CD14-positive monocyte (primary cell): ENCODE data around the gene MPRIP. TPM values are rescaled to one million over a fixed set of nuclear protein-coding genes. Genes with fewer than 3 reads are reported as not detected.
A peak's percentile ranks its signal among the peaks of the same experiment; 100 is the strongest.

ENCODE experiments used
- DNase-seq, 3 donors: peaks; one replicate each; pipeline ENCODE4 v3.0.0-alpha.2; 2011 to 2022
- H2AFZ ChIP-seq: 2 replicates; pipeline ENCODE4 v1.6.0; 2012; ENCODE audit warnings: mild to moderate bottlenecking, low read depth, low read length, inconsistent platforms; ENCODE audit not compliant: insufficient read depth, poor library complexity, severe bottlenecking
- H3K27ac ChIP-seq, 2 donors: 1 replicate in 1 of 2; 2 replicates in 1 of 2; pipeline ENCODE4 v1.5.1; 2012 to 2013; ENCODE audit warnings: low read length in 2 of 2, control low read depth in 1 of 2, inconsistent platforms in 1 of 2, low read depth in 1 of 2, mild to moderate bottlenecking in 1 of 2
- H3K27me3 ChIP-seq, 2 donors: one replicate each; pipeline versions ENCODE4 v1.6.0 to v1.6.1; 2011 to 2013; ENCODE audit warnings: low read length in 2 of 2; ENCODE audit not compliant: control insufficient read depth in 2 of 2, insufficient read depth in 2 of 2
- H3K36me3 ChIP-seq, 2 donors: replicated peaks in 1 of 2; 1 replicate in 1 of 2; 2 replicates in 1 of 2; pipeline versions ENCODE4 v1.5.1 to v1.6.1; 2012 to 2013; ENCODE audit warnings: low read length in 2 of 2, control low read depth in 1 of 2, inconsistent platforms in 1 of 2, mild to moderate bottlenecking in 1 of 2; ENCODE audit not compliant: insufficient read depth in 2 of 2, control insufficient read depth in 1 of 2
- H3K4me1 ChIP-seq, 2 donors: 1 replicate in 1 of 2; 2 replicates in 1 of 2; pipeline versions ENCODE4 v1.5.1 to v1.6.1; 2012 to 2013; ENCODE audit warnings: low read length in 2 of 2, control low read depth in 1 of 2, inconsistent platforms in 1 of 2, mild to moderate bottlenecking in 1 of 2, moderate library complexity in 1 of 2; ENCODE audit not compliant: insufficient read depth in 2 of 2, control insufficient read depth in 1 of 2
- H3K4me2 ChIP-seq: replicated peaks from 2 replicates; pipeline ENCODE3; 2012; ENCODE audit warnings: low read length, moderate library complexity, mild to moderate bottlenecking; ENCODE audit not compliant: poor library complexity, severe bottlenecking; ENCODE audit errors: extremely low read depth
- H3K4me3 ChIP-seq, 3 experiments: fragments of 200-600 bp in 1 of 3; sonication (generic) in 1 of 3; replicated peaks in 1 of 3; 1 replicate in 2 of 3; 2 replicates in 1 of 3; pipeline ENCODE4 v1.5.1; 2011 to 2013; ENCODE audit warnings: low read length in 3 of 3, mild to moderate bottlenecking in 3 of 3, control low read depth in 2 of 3, low read depth in 2 of 3, inconsistent platforms in 1 of 3, moderate library complexity in 1 of 3
- H3K79me2 ChIP-seq: 2 replicates; pipeline ENCODE4 v1.6.0; 2012; ENCODE audit warnings: mild to moderate bottlenecking, control low read depth, inconsistent platforms, low read length, moderate library complexity; ENCODE audit not compliant: insufficient read depth
- H3K9ac ChIP-seq: 2 replicates; pipeline ENCODE4 v1.6.0; 2017; ENCODE audit warnings: low read length, mild to moderate bottlenecking; ENCODE audit not compliant: insufficient read depth, poor library complexity, severe bottlenecking
- H3K9me3 ChIP-seq, 2 donors: replicated peaks in 1 of 2; 1 replicate in 1 of 2; 2 replicates in 1 of 2; pipeline versions ENCODE4 v1.5.1 to v1.6.1; 2012 to 2013; ENCODE audit warnings: low read length in 2 of 2, control low read depth in 1 of 2; ENCODE audit not compliant: control insufficient read depth in 1 of 2, insufficient read depth in 1 of 2
- H4K20me1 ChIP-seq: 2 replicates; pipeline ENCODE4 v1.6.0; 2012; ENCODE audit warnings: mild to moderate bottlenecking, low read length, control low read depth, moderate library complexity; ENCODE audit not compliant: insufficient read depth
- H3K27ac Mint-ChIP-seq, 7 donors: one replicate each; pipeline ENCODE4 v1.8.0; 2020; ENCODE audit warnings: mild to moderate bottlenecking in 7 of 7, mixed read lengths in 7 of 7, moderate library complexity in 6 of 7, inconsistent platforms in 2 of 7
- H3K27me3 Mint-ChIP-seq, 3 donors: one replicate each; pipeline ENCODE4 v1.8.0; 2021 to 2022; ENCODE audit warnings: low read depth in 3 of 3, mild to moderate bottlenecking in 3 of 3, mixed read lengths in 3 of 3, moderate library complexity in 3 of 3, inconsistent platforms in 1 of 3
- H3K36me3 Mint-ChIP-seq, 2 donors: one replicate each; pipeline ENCODE4 v1.8.0; 2020; ENCODE audit warnings: mixed read lengths in 2 of 2, inconsistent platforms in 1 of 2, mild to moderate bottlenecking in 1 of 2
- H3K4me1 Mint-ChIP-seq: one replicate; pipeline ENCODE4 v1.8.0; 2020; ENCODE audit warnings: mild to moderate bottlenecking, mixed read lengths
- H3K4me3 Mint-ChIP-seq, 2 donors: one replicate each; pipeline ENCODE4 v1.8.0; 2020; ENCODE audit warnings: mild to moderate bottlenecking in 2 of 2, mixed read lengths in 2 of 2, moderate library complexity in 1 of 2
- H3K9me3 Mint-ChIP-seq, 7 donors: one replicate each; pipeline ENCODE4 v1.8.0; 2020 to 2022; ENCODE audit warnings: mixed read lengths in 7 of 7, mild to moderate bottlenecking in 6 of 7, moderate library complexity in 6 of 7, inconsistent platforms in 2 of 7
- WGBS: methylation state at CpG from one replicate; pipeline ENCODE4 v1.1.5; 2013; ENCODE audit warnings: missing lambda C conversion rate; ENCODE audit not compliant: insufficient coverage; 5-methylcytosine and 5-hydroxymethylcytosine counted together
- intact Hi-C, 2 donors: fragments of 100-400 bp; cut with micrococcal nuclease; formaldehyde crosslinking; loops; one replicate each; pipeline versions ENCODE4 v1.15.0 to v1.15.1; 2023
- polyA plus RNA-seq, 3 donors: library from polyadenylated mRNA; depleted of rRNA in 1 of 3; unstranded in 2 of 3; stranded (reverse) in 1 of 3; fragments of 300-500 nt in 2 of 3; fragments of >200 nt in 1 of 3; fragmentation: Illumina TruSeq in 2 of 3; gene quantifications; 1 replicate in 2 of 3; 2 replicates in 1 of 3; pipeline ENCODE4 v1.2.3, GENCODE V29; 2012 to 2021
- TF ChIP-seq, protein P1 (sequence below): fragments of 200-600 bp; IDR thresholded peaks from one replicate; pipeline ENCODE4 v1.8.0; 2022; ENCODE audit warnings: antibody characterized with exemption, mild to moderate bottlenecking

The MPRIP gene
- polyA plus RNA-seq, 3 donors = 2.0 to 48.7 (median 2.5) TPM

DNA sequence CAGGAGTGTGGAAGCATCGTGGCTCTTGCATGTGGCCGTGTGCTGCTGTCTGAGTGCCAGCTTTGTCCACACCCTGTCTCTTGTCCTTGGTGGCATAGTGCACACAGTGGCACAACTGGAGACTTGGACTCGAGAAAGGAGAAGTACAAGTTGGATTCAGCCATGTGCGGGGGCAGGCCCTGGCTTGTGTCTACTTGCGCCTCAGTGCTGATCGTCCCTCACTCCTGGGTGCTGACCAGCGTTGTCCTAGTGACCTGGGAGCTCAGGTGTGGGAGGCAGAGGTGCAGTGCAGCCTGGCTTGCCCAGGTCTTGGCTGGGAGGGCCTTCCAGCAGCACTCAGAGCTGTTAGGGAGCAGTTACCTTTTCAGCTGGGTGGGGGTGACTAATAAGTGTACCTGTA is 20.6 kb downstream of the MPRIP start:
- Histone ChIP-seq H3K9ac (no peak overlapping the region), H3K27ac (no peak overlapping the region), H3K9me3 (no peaks in the 10 kb centered on the region), H3K4me3 (no peak overlapping the region), H3K4me1 (peaks cover 37 to 41% of the 10 kb centered on the region in 2 donors), H3K27me3 (no peaks in the 10 kb centered on the region), H2AFZ (no peak overlapping the region), H3K36me3 (no peaks in the 10 kb centered on the region), H3K79me2 (peaks cover 25% of the 10 kb centered on the region), H3K4me2 (no peak overlapping the region), H4K20me1 (peaks cover 90% of the 10 kb centered on the region)
- intact Hi-C loops = no loop called here
- Mint-ChIP-seq H3K36me3 (peaks cover 6 to 8% of the 10 kb centered on the region in 2 donors), H3K9me3 (peaks cover 0 to 2% (median 0%) of the 10 kb centered on the region in 7 donors), H3K4me3 (peak overlapping the region in 1 of 2 donors; percentile 9), H3K27me3 (no peaks in the 10 kb centered on the region), H3K27ac (peak overlapping the region in 4 of 7 donors; percentile 15 to 64 (median 39)), H3K4me1 (peaks cover 44% of the 10 kb centered on the region)
- 56% methylated on average over 6 of the region's 7 CpGs for WGBS
- TF ChIP-seq, protein P1, sequence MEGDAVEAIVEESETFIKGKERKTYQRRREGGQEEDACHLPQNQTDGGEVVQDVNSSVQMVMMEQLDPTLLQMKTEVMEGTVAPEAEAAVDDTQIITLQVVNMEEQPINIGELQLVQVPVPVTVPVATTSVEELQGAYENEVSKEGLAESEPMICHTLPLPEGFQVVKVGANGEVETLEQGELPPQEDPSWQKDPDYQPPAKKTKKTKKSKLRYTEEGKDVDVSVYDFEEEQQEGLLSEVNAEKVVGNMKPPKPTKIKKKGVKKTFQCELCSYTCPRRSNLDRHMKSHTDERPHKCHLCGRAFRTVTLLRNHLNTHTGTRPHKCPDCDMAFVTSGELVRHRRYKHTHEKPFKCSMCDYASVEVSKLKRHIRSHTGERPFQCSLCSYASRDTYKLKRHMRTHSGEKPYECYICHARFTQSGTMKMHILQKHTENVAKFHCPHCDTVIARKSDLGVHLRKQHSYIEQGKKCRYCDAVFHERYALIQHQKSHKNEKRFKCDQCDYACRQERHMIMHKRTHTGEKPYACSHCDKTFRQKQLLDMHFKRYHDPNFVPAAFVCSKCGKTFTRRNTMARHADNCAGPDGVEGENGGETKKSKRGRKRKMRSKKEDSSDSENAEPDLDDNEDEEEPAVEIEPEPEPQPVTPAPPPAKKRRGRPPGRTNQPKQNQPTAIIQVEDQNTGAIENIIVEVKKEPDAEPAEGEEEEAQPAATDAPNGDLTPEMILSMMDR = no peak
- DNase-seq = peak in 1 of 3 donors; percentile 11

GRCh38 chr17:17063546-17064122 is 21.4 kb downstream of the MPRIP start:
- peak overlapping the region in 3 of 7 donors; percentile 12 to 85 (median 73) for H3K27ac Mint-ChIP-seq
- H3K4me3 Mint-ChIP-seq = peak overlapping the region; percentile 13 to 17
- WGBS = 14% methylated on average over 8 of the region's 12 CpGs
- no peak overlapping the region for H2AFZ ChIP-seq
- peak in 2 of 3 donors; percentile 24 to 36 for DNase-seq
- peaks cover 2 to 3% of the 10 kb centered on the region in 2 donors for H3K36me3 Mint-ChIP-seq
- no peaks in the 10 kb centered on the region for H3K27me3 Mint-ChIP-seq
- no peak overlapping the region for H3K4me3 ChIP-seq
- no peaks in the 10 kb centered on the region for H3K27me3 ChIP-seq
- H3K36me3 ChIP-seq = no peaks in the 10 kb centered on the region
- H3K27ac ChIP-seq = no peak overlapping the region
- TF ChIP-seq, protein P1 = no peak
- intact Hi-C loops = no loop called here
- H3K9me3 ChIP-seq = no peaks in the 10 kb centered on the region
- peaks cover 0 to 2% (median 0%) of the 10 kb centered on the region in 7 donors for H3K9me3 Mint-ChIP-seq
- peaks cover 37 to 41% of the 10 kb centered on the region in 2 donors for H3K4me1 ChIP-seq
- peaks cover 46% of the 10 kb centered on the region for H3K4me1 Mint-ChIP-seq
- peak overlapping the region; percentile 24 for H3K4me2 ChIP-seq
- peaks cover 30% of the 10 kb centered on the region for H3K79me2 ChIP-seq
- peaks cover 87% of the 10 kb centered on the region for H4K20me1 ChIP-seq
- H3K9ac ChIP-seq = no peak overlapping the region
